ENCODE data around the gene REPIN1. TPM values are rescaled to one million over a fixed set of nuclear protein-coding genes. Genes with fewer than 3 reads are reported as not detected.

REPIN1 gene
- total and polyA plus RNA-seq, 4 donors, result 17.1 to 118 (median 55.1) TPM

GRCh38 chr7:150373049-150373801 is 4.6 kb downstream of the REPIN1 start (continued):
- TF ChIP-seq RAD21 (IDR thresholded peaks at IDR 0.05) (no peak), FOXA2 (IDR thresholded peaks at IDR 0.05) (no peak), HNF4G (IDR thresholded peaks at IDR 0.05) (no peak), NR2F2 (IDR thresholded peaks at IDR 0.05) (no peak)

GRCh38 chr7:150374026-150374425 is 5.4 kb downstream of the REPIN1 start:
- H3K27me3 ChIP-seq (ENCODE audit: control insufficient read depth in 4 of 4, insufficient read depth in 4 of 4, low read length in 3 of 4), result no peaks in the 10 kb centered on the region
- no peak overlapping the region for H3K27ac ChIP-seq (ENCODE audit: low read depth in 1 of 2, low read length in 2 of 2)
- H3K4me1 ChIP-seq (ENCODE audit: control insufficient read depth in 4 of 4, insufficient read depth in 4 of 4, low read length in 3 of 4), result peaks cover 18 to 68% (median 53%) of the 10 kb centered on the region in 4 donors
- no peak overlapping the region for H3K4me3 ChIP-seq (ENCODE audit: low read depth in 1 of 3, low read length in 3 of 3)
- DNase-seq (ENCODE audit: low spot score), result no peak
- H3K9me3 ChIP-seq (ENCODE audit: control insufficient read depth in 4 of 4, low read length in 3 of 4), result no peaks in the 10 kb centered on the region
- no peak overlapping the region for H3K9ac ChIP-seq (ENCODE audit: low read depth in 1 of 2, low read length in 2 of 2)
- peaks cover 6 to 21% (median 17%) of the 10 kb centered on the region in 4 donors for H3K36me3 ChIP-seq (ENCODE audit: control insufficient read depth in 4 of 4, insufficient read depth in 3 of 4, low read depth in 1 of 4, low read length in 3 of 4)
- WGBS, result 83% methylated on average over 4 of the region's 4 CpGs
- TF ChIP-seq MAX (IDR thresholded peaks at IDR 0.05), result no peak
- TF ChIP-seq HNF4A (conservative IDR thresholded peaks at IDR 0.05), result no peak
- no peak for TF ChIP-seq REST (IDR thresholded peaks at IDR 0.05)
- TF ChIP-seq ZBTB33 (IDR thresholded peaks at IDR 0.05), result no peak
- TF ChIP-seq SP1 (IDR thresholded peaks at IDR 0.05), result no peak
- TF ChIP-seq JUND (IDR thresholded peaks at IDR 0.05), result no peak
- TF ChIP-seq CTCF (IDR thresholded peaks at IDR 0.05; ENCODE audit: low read depth, low read length, missing input control), result no peak
- TF ChIP-seq NR2F2 (IDR thresholded peaks at IDR 0.05), result no peak
- no peak for TF ChIP-seq RXRA (IDR thresholded peaks at IDR 0.05)
- no peak for TF ChIP-seq GABPA (IDR thresholded peaks at IDR 0.05 in 1 of 2, conservative IDR thresholded peaks at IDR 0.05 in 1 of 2)
- TF ChIP-seq RAD21 (IDR thresholded peaks at IDR 0.05), result no peak
- no peak for TF ChIP-seq YY1 (IDR thresholded peaks at IDR 0.05)
- no peak for TF ChIP-seq TAF1 (conservative IDR thresholded peaks at IDR 0.05)
- no peak for TF ChIP-seq EGR1 (IDR thresholded peaks at IDR 0.05; ENCODE audit: low read depth in 2 of 2)
- no peak for TF ChIP-seq HNF4G (IDR thresholded peaks at IDR 0.05)
